ENCODE data around the gene ARHGAP4.

The ARHGAP4 gene

DNA sequence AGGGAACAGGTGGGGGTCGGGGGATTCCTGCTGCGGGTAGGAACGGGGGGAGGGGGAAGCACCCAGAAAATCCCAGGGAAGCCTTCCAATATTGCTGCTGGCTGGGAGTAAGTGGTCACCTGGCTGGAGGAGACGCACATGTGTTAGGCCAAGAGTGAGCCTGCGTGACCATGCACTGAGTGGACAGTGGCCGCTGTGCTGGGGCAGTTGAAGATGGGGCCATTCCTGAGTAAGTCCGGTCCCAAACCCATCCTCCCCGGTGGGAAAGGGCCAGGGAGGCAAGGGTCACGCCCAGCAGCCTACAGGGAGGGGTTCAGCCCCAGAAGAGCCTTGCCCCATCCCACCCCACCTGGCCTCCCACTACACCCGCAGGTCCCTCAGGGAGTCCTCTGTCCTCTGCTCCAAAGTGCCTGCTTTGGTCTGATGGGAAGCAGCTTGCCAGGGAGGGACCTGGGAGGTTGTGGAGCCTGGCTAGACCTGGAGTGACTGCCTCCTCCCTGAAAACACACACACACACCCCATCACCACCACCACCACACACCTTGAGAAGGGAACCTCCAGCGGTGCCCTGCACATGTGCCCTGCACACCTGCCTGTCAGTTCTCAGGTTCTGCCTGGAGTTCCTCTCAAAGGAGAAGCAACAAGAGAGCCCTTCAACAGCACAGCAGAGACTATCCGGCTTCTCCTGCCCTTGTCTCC is 46.2 kb downstream of the ARHGAP4 start:
- peak in 2 of 3 experiments; percentile 42 to 59 for DNase-seq

DNA sequence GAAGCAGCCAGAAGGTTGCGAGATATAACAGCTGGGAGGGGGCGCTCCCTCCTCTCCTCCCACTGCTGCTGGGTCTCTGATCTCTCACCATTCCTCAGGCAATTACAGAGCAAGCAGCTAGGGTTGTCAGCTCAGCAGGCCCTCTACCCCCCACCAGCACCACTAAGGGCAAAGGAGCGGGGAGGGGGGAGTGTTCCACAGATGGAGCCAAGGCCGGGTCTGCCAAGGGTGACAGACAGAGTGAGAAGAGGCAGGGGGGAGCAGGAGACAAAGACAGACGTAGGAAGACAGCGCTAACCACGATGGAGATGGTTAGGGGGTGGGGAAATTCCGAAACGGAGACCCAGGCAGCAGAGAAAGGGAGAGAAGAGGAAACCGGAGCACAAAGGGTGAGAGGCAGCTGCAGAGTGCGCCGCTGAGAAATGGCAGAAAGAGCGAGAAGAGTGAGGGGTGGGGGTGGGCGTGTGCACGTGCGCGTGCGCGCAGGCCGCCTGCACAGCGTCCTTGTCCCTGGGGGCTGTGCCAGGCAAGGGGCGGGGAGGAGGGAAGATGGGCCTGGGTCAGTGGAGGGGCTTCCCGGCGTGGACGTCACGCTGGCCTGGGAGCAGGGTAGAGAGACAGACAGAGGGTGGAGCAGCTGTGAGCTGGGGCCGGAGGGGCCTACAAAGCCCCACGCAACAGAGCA is 47.0 kb downstream of the ARHGAP4 start:
- peak; percentile 78 to 92 (median 82) for DNase-seq

DNA sequence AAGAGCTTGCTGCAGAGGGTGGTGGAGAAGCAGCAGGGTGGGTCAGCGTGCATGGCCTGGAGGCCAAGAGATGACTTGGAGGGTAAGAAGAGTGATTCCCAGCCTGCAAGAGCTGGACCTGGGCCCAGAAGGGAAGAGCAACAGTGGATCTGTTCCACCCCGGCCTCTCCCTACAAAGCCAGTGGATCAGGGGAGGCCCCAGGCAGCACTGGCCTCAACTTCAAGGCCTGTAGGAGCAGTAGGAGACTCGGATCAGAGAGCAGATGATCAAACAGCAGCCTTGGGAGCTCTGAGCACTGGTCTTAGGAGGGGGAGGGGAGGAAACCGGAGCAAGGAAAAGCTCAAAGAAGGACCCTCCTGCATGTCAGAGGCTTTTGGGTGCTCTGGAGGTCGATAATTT is 47.7 kb downstream of the ARHGAP4 start:
- DNase-seq: peak in 1 of 3 experiments; percentile 53

DNA sequence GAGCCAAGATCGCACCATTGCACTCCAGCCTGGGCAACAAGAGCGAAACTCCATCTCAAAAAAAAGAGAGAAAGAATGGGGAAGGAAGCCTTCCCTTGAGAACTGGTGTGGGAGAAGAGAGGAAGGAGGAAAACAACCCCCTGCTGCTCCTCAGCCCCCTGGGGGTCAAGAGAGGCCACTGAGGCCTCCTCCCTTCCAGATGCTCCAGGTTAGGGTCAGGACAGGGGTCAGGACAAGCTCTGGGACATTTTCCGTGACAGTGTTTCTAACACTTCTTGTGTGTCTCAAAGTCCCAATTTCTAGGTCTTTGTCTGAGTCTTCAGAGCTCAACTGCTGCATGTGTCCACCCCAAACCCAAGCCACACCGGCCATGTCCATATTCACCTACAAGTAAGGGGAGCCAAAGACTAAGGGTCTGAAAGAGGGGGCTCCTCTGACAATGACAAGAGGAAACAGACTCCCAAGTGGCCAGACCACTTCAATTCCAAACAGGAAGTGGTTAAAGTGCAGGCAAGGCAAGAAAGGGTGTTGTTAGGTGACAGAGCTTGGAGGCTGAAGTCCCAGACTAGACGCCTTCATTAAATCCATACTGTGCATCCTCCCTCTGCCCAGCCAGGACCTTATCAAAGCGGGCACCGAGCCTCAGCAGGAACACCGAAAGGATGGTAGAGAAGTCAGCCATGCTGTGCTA is 48.3 kb downstream of the ARHGAP4 start:
- peak in 1 of 3 experiments; percentile 21 for DNase-seq

DNA sequence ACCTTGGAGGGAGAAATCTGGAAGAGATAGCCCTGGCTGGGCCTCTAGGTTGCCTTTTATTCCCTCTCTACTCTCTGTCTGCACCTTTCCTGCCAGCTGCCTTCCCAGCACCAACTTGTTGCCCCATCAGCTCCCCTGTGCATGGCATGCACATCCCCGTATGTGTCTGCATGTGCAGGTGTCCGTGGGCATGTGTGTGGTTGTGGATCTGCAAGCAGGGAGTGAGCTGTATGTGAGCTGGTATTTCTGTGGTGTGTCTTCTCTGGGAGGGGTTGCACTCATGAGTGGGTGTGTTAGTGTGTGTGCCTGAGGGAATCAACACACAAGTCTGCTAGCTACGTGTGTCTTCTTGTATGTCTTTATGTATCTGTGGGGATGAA is 50.0 kb downstream of the ARHGAP4 start:
- no peak for DNase-seq

DNA sequence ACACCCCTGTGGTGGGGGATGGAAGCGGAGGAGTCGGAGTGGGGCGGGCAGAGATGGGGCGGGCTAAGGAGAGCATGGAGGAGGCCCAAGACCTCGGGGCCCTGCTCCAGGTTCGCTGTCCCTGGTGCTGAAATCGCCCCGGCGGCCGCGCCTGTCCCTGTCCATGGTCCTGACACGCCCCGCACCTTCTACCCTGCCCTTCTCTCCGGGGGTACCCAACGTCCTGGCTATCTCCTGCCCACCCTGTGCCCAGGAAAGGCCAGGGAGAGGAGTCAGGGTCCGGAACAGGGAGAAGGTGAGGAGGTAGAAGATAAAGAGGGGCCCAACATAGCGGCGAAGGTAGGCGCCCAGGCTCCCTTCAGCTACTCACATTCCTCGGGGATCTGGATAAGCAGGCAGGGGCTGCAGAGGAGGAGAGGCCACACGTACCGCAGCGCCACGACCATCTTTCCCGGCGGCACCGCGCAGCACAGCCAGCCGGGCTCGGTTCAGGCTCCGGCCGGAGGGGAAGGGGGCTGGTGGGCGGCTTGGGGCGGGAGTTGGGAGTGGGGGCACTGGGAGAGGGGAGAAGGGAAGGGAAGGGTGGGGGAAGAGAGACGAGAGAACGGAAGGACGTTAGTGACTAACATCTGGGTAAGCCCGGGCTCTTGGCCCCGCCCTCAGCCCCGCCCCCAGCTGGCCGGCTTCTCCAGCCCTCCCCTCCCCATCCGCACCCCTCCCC is 50.5 kb downstream of the ARHGAP4 start:
- DNase-seq: peak; percentile 43 to 59 (median 46)

DNA sequence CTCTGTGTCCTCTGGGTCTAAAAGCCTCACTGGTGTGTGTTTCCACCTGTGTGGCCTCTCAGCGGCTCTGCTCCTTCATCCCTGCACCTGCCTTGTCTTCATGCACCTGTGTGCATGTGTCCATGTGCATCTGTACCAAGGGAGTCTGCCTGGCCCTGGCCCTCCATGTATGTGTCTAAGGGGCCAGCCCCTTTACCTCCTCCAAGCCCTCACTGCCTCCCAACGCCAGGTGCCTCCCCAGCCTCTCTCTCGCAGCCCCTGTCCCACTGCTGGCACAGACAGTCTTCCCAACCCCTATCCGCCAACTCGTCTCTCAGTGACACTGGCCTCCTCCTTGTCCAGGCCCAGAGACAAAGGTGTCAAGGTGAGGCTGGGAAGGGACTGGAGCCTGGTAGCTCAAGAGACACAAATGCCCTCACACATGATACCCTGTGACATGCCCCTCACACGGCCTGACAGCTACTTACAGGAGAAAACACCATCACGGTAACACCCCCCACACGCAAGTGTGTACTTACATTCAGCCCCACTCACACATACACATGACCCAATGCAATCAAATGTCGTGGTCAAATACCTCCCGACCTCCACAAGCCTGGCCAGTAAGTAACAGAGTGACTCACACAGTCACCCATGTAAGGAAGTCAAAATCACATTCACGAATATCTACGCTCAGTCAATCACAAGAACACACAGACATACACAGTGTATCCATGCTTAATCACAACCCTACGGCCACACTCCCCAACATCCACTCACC is 51.5 kb downstream of the ARHGAP4 start:
- no peak for DNase-seq

DNA sequence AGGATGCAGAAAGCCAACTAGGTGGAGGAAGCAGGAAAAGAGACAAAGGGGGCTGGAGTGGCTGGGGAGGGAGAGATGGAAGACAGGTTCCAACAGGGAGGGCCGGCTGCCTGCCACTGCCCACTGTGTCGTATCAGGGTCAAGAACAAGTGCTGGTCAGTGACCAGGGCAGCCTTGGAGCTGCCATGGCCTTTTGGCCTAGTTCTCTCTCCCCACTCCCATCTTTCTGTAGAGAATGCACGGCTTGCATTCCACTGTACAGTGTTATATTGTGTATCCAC is 52.0 kb downstream of the ARHGAP4 start:
- no peak for DNase-seq

DNA sequence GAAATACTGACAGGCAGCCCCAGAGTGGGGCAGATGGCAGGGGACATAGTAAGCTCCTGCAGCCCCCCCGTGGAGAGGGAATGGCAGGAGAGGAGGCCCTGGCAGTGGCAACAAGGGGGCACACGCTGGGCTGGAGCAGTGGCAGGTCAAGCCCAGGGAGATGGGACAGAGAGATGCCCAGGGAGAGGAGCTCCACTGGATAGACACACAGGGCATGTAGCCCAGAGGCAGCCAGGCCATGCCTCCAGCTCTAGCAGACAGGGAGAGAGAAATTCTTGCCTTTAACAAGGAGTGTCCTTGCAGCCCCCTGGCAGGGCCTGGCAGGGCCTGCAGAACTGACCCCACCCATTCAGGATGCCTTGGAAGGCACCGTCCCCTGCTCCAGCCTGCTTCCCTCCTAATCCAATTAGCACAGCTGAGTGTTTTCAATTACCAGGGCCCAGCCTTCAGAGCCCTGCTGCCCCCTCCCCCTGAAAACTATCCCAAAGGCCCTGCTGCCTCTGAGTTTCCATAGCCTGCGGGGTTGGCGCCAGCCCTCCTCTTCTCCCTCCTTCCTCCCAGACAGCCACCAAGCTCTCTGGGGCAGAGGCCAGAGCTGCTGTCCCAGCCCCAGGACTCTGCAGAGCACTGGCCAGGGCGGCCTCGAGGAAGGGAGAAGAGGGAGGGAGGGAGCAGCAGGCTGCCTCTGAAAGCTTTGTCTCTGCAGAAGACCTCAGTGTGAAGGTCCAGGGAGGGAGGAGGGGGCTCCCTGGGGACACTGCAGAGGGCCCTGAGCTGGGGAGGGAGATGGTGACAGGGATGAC is 52.6 kb downstream of the ARHGAP4 start:
- DNase-seq: peak in 2 of 3 experiments; percentile 29 to 48

DNA sequence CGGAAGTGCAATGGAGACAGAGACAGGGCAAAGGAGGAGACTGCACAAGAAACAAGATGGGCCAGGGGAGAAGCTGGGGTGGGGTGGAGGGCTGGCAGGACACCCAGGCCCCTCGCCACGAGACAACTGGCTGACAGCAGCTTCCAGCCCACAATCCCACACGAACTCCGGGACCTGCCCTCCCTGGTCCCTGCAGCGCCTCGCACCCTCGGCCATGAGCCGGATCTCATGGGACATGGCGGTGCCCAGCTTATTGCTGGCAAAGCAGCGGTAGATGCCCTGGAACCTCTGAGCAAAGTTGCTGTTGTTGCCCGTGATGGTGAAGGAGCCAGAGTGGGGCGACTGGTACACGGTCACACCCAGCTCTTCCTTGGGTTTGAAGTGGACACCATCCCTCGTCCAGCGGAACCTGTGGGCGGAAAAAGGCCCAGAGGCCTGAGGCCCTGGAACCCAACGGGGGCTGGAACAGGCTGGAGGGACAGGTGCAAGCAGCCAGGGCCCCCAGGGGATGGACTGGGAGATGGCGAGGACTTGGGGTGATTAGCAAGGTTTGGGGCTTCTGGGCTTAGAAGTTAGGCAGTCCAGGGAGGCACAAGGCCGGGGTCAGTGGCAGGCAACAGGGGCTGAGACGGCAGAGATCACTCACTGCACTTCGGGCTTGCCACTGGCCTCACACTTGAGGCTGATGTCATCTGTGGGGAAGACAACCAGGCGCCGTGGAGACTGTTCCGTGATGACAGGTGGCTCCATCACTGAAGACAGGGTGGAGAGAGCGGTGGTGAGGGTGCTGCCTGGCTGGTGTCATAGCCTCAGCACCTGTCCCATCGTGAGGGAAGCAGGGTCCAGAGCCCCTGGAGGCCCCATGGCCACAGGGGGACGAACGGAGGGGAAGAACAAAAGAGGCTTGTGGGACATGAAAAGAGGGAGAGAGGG is 53.9 kb downstream of the ARHGAP4 start:
- DNase-seq: no peak

DNA sequence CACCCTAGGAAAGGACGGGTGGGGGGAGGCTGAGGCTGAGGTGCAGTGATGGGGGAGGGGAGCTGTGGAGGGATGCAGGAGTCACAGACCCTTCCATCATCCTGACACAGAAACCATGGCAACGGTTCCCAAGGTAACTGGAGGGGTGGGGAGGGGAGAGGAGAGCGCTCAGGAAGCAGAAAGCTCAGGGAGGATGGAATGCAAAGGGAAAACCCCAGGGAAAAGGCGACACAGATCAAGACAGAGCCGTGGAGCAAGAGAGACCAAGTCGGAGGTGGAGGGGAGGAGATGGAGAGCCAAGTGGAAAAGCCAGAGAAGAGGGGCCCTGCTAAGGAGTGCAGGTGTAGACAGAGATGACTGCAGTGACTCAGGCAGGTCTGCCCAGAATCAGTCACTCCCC is 54.6 kb downstream of the ARHGAP4 start:
- DNase-seq: peak in 2 of 3 experiments; percentile 22 to 61

DNA sequence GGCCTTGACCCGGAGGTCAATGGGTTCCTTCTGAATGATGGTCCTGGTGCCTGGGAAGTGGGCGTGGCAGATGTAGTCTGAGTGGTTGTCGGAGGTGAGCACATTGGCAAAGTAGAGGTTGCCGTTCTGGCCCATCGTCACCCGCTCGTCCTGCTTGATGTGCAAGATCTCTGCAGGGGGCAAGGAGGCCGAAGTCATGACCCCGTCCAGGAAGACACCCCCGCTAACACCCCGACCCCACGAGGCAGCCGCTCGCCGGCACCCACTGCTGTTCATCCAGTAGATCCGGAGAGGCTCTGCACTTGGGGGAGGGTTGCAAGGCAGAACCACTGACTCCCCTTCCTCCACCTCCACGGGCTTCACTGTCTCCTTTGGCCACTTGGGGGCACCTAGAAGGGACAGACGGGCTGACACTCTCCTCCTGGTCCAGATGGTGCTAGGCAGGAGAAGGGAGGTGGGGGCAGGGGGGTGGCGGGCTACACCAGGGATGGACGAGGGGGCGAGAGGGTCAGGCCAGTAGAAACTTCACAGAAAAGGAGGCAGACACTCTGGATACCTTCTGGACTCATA is 55.2 kb downstream of the ARHGAP4 start:
- no peak for DNase-seq

DNA sequence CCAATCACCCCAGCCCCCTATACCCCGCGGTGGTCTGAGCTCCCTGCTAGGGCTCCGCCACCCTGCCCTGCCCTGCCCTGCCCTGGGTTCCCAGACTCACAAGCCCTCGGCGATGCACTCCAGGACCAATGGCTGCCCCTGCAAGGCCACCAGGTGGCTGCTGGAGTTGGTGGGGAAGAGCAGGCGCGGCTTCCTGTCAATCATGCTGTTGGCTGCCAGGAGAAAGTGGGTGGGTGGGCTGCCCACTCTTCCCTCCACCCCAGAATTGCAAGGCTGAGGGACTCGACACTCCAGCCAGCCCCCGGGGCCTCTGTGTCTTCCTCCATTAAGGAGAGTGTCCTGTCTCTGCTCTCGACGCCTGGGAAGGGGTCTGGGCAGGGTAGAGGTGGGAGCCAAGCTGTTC is 55.8 kb downstream of the ARHGAP4 start:
- no peak for DNase-seq

DNA sequence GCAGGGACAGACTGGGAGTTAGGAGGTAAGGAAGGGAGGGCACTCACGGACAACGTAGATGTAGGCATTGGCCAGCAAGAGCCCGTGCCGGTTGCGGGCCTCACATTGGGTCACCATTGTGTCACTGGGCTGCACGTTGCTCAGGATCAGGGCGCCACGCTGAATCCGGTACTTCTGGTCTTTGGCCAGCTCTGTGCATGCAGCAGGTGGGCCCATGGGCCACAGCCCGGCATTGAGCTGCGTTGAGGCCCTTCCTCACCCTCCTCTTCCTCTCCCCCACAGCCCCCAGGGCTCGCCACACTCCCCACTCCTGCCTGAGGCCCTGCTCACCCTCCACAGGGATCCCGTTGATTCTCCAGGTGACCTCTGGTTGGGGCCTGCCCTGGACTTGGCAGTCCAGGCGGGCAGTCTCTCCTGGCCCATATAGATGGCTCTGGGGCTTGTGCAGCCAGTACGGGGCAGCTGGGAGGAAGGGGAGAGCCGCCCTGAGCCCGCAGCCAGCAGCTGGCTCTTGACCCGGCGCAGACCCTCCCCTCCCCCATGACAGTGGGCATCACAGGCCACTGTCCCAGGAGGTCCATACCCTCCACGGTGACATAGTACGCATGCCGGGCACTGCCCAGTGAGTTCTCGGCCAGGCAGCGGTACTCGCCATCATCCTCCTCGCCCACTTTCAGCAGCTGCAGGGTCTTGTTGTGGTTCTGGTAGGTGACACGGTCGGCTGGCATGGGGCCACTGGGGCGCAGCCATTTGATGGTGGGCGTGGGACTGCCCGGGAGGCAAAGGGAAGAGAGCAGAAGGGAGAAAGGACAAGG is 56.4 kb downstream of the ARHGAP4 start:
- no peak for DNase-seq

DNA sequence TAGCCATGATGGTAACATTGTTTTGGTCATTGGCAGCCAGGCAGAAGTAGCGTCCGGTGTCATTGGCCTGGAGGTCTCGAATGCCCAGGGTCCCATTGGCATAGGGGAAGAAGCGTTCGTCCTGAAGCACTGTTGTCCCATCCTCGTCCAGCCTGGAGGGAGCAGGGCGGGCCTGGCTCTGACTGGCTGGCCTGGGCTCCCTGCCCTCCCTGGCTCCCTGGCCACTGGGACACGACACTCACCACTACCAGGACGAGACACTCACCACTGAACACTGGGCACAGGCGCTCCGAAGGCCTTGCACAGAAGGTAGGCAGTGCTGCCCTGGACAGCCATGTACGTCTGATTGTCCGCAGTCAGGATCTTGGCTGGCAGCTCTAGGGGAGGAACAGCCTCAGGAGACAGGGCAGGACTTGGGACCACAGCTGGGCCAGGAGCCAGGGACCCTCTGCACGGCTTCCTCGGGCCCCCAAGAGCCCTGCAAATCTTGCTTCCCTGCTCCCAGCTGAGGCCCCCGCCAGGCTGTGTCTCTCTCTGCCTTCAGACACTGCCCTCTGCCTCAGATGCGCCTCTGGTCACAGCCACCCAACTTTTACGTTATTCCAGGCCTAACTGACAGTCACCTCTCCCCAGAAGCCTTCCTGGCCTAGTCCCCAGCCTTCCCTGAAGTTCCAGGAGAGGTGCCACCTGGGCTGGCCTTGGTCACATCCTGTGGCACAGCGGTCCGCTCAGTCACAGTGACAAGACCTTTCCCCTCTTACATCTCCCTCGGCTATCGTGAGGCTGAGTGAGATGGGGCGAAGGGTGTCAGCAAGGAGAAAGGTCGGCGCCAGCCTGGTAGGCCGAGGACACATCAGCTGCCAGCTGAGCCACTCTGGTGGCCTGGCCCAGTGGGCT is 57.2 kb downstream of the ARHGAP4 start:
- no peak for DNase-seq

DNA sequence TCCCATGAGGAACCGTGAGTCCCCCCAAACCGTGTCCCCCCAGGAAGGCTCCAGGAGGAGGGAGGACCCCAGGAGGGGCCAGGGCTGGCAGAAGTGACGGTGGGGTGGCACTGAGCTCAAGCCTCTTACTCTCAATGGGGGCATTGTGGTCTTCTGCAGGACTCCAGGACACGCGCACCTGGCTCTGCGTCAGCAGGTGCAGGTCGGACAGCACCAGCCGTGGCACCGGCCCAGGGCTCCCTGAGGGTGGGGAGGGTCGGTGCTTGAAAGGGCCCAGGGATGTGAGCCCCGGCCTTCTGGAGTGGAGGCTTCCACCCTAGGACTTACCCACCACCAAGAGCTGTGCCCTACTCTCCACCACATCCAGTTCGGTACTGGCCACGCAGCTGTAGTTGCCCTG is 58.4 kb downstream of the ARHGAP4 start:
- no peak for DNase-seq

DNA sequence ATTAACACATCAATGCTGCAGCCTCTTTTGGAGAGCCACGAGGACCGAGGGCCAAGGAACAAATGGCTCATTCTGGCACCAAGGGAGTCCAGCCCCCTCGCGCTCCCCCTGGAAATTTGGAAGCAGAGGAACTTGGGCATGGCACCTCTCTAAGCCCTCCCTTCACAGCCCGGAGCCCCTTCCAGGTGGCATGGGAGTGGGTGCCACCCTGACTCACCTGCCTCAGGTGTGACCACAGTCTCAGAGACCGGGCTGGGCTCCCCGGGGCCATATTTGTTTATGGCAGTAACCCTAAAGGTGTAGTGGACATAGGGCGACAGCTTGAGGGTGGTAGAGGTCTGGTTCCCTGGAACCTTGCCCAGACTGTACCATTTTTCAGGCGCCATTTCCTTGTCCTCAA is 58.9 kb downstream of the ARHGAP4 start:
- no peak for DNase-seq

DNA sequence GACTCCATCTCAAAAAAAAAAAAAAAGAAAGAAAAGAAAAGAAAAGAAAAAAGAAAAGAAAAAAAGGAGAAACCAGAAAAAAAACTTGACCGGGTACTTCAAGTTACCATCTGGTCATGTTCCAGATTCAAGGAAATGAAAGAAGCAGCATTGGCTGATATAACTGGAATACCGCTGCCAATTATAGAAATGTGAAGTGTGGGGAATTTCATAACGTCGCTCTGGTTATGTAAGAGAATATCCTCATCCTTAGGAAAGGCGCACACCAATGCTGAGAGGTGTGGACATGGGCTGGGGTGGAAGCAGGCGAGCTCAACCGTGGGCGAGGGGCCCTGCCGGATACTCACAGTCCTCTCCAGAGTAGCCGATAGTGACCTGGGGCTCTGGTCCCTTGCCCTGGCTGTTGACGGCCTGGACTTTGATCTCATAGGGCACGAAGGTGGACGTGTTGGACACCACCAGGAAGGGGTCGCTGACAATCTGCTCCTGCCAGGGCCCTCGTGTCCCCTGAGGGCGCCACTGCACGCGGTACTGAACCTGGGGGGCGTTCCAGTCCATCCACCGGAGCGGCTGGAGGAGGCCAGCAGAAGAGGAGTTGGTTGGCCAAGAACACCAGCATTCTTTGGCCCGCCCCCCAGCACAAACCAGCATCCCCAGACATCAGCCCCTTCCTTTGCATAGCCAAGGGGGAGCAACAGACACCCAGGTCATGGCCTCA is 59.6 kb downstream of the ARHGAP4 start:
- DNase-seq: no peak
